GM18909 (cell line): Measurements from ENCODE around the gene EMC10.

Source experiments
- ATAC-seq: cut with Tn5 transposase; IDR thresholded peaks from one replicate; pipeline ENCODE4 v1.9.1; 2021; ENCODE audit warnings: mild to moderate bottlenecking; ENCODE audit not compliant: unreplicated experiment, poor library complexity

Gene EMC10

DNA sequence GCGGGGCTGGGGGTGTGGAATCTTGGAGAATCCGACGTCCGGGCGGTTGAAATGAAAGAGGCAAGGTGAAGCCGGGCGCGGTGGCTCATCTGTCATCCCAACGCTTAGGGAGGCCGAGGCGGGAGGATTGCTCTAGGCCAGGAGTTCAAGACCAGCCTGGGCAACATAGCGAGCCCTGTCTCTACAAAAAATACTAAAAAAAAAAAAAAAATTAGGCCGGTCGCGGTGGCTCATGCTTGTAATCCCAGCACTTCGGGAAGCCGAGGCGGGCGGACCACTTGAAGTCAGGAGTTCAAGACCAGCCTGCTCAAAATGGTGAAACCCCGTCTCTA, 566 bp downstream of the EMC10 start:
- no peak for ATAC-seq

- ATAC-seq = no peak
Measured at GRCh38 chr19:50477751-50478515, 1.6 kb downstream of the EMC10 start.

DNA sequence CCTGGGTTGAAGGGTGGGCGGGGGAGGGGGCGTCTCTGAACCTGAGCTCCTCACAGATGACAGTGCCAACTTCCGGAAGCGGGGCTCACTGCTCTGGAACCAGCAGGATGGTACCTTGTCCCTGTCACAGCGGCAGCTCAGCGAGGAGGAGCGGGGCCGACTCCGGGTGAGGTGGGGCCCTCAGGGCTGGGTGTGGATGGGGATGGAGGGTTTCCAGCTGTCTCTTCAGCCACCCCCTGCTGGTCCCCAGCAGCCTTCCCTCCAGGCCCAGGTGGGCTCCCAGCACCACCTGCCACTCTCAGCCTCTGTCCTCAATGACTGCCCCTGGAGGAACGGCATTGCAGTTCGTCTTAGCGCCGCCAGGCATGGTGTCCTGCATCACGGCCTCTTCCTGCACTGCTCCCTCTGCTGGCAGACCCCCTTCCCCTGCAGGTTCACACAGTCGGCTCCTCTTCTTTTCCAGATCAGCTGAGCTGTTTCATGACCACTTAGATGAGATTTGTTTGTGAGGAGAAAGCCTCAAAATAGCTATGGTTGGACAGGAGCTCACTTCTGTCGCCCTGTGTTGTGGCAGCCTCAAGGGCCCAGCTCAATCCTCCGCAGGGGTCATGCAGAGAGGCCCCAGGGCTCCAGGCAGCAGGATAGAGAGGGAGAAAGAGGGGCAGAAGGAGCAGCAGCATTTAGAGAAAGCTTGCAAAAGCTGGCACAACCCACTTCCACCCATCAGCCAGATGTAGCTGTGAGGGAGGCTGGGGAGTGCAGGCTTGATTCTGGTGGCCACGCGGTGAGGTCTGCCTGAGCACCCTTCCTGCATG, 2.8 kb downstream of the EMC10 start:
- no peak for ATAC-seq

- ATAC-seq = no peak
Measured at GRCh38 chr19:50479761-50480251, 3.5 kb downstream of the EMC10 start.

GRCh38 chr19:50480281-50481111, 4.2 kb downstream of the EMC10 start:
- ATAC-seq = no peak

- ATAC-seq = no peak
Measured at GRCh38 chr19:50481351-50482149, 5.2 kb downstream of the EMC10 start.

DNA sequence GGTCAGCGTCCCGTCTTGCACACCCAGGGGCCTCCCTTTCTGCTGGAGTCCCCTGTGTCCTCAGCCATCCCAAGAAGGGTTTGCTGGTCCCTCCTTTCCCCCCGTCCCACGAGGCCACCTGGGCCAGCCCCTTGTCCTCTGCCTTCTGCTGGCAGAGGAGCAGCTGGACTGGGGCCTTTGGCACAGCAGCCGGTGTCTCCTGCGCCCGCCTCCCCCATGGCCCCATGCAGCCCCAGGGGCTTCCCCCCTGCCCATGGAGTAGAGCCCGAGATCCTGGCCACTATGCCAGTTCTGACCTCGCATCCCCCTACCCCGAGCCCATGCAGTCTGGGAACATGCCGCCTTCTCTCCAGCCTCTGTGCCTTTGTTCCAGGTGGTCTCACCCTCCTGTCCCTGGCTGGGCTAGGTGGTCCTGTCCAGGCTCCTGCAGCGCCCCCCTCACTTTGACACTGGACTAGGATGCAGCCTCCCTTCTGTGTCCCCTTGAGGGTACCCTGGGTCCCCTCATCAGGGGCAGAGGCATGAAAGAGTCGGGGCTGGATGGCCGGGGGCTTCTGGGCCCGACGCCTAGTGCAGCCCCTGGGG, 6.1 kb downstream of the EMC10 start:
- ATAC-seq = no peak

- no peak for ATAC-seq
Measured at GRCh38 chr19:50482916-50483315, 6.6 kb downstream of the EMC10 start.

GRCh38 chr19:50485284-50485955, 9.1 kb downstream of the EMC10 start:
- no peak for ATAC-seq

DNA sequence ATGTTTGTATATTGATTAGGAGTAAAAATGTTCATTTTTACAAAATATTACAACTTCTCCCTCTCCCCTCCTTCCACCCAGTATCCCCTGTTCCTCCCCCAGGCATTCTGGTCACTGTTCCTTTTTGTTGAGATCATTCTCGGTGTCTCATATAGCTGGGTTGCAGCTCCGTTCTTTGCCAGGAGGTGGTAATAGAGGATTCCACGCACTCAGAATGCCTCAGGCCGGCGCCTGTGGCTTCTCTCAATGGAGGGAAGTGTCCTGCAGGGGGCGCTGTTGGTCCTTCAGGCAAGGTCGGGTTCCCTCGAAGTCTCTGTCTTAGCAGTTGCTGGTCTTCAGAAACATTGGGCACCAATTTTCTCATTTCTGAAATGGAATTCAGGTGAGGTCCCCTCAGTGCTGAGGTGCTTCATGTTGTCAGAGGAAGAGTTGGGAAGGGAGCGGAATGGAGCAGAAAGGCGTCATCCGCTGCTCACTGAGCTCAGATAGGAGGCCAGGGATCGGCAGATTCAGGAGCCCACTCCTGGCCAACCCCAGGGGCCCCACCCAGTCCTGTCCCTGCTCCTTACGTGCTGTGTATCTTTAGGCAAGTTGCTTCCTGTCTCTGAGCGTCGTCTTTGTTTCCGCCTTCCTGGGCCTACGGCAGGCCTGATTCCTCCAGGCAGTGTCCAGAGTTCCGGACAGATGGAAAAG, 10.7 kb downstream of the EMC10 start:
- ATAC-seq = no peak

DNA sequence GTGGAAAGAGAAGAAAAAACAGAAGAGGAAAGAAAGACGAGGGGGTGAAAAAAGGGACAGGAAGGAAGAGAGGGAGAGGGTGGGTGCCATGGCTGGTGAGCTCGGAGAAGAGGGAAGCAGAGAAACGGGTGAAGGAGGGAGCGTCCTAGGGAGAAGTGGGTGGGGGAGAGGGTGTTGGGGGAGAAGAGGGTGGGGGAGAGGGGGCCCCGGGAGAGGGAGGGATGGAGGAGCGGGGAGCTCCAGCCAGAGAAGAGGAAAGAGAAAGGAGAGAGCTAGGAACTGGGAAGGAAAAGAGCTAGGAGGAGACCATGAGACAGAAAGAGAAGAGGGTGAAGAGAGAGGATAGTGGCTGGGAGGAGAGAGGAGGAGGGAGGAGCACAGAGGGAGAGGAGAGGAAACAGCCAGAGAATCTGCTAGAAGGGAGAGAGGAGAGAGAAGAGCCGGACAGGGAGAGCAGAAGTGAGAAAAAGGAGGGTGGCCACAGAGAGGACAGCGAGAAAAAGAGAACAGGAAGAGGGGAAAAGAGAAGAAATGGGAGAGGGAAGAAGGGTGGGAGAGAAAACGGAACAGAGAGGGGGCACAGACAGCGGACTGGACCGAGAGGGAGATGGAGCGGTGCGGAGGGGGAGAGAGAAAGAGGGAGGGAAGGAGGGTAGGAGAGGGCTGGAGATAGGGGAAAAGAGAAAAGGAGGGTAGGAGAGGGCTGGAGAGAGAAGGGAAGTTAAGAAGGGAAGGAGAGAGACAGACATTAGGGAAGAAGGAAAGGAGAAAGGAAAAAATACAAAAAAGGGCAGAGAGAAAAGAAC, 12.3 kb downstream of the EMC10 start:
- ATAC-seq = no peak

DNA sequence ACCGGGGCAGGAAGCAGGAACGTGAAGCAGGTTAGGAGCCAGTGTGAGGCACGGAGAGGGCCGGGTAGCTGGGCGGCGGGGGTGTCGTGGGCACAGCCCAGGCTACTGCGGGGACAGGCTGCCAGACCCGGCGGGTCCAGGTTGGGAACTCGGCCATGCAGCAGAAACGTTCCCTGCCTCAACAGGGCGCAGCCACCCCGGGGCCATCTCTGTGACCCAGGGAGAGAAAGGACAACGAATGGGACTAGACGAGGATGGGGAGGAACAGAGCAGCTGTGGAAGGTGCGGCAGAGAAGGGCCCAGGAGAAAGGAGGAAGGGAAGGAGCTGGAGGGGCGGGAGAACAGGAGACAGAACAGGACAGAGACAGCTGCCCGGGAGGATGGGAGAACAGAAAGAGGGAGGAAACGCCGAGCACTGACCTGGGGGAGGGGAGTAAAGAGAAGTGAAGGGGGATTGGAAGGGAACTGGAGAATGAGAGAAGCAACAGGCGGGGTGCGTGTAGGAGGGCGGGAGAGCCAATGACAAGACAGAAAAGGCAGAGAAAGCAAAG, 13.2 kb downstream of the EMC10 start:
- ATAC-seq = no peak

DNA sequence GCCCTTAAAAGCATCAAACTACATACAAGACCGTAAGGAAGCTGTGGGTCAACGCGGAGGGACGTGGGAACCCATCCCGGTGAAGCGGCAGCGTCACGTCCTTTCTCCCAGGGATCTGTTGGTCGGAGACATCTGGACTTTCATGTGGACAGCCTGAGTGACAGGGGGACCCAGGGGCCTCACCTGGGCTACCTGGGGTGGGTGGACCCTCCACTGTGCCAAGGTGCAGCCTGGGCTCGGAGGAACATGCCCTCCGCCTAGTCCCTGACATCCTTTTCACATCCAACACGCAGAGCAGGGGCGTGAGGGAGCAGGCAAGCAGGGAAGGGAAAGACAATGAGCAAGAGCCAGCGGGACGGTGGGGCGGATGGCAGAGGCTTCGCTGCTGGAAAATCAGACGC, 14.1 kb downstream of the EMC10 start:
- ATAC-seq = no peak

DNA sequence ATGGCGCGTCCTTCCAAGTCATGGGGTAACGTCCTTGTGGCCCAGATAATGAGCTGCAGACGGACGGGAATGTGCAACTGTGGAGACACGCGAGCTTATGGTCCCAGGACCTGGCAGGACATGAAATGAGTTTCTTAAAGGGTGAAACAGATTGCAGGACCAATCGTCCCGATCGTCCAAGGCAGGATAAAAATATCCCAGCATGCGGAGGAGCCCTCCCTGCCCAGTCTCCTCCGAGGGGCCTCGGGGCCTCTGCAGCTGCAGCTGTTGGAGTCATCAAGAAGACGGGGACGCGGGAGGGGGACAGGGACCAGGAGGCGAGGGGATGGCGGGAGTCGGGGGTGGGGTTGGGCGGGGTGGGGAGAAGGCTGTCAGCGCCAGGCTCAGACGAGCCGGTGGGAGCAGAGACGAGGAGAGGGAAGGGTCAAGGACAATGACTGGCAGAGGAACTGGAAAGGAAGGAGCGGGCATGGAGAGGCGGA, 14.7 kb downstream of the EMC10 start:
- no peak for ATAC-seq

GRCh38 chr19:50492303-50493052, 16.2 kb downstream of the EMC10 start:
- no peak for ATAC-seq

GRCh38 chr19:50493171-50493570, 16.9 kb downstream of the EMC10 start:
- no peak for ATAC-seq
